ENCODE results near the gene SUPT3H.

Gene SUPT3H

GRCh38 chr6:45199554-45199953, 178.2 kb downstream of the SUPT3H start:
- Mint-ChIP-seq H3K4me1 (no peaks in the 10 kb centered on the region), H3K4me3 (no peak overlapping the region)

GRCh38 chr6:45196121-45196520, 181.6 kb downstream of the SUPT3H start:
- Mint-ChIP-seq H3K27me3 (ENCODE audit: low read depth, poor library complexity) (no peaks in the 10 kb centered on the region), H3K4me3 (no peak overlapping the region), H3K27ac (no peak overlapping the region), H3K36me3 (ENCODE audit: low read depth) (no peaks in the 10 kb centered on the region), H3K4me1 (no peaks in the 10 kb centered on the region), H3K9me3 (no peaks in the 10 kb centered on the region)
- no peak for TF ChIP-seq CTCF (IDR thresholded peaks at IDR 0.05)
- no peak for DNase-seq

More at GRCh38 chr6:45199554-45199953, 178.2 kb downstream of the SUPT3H start:
- no peaks in the 10 kb centered on the region for H3K27me3 Mint-ChIP-seq (ENCODE audit: low read depth, poor library complexity)
- DNase-seq: no peak
- no peaks in the 10 kb centered on the region for H3K36me3 Mint-ChIP-seq (ENCODE audit: low read depth)
- no peaks in the 10 kb centered on the region for H3K9me3 Mint-ChIP-seq
- H3K27ac Mint-ChIP-seq: no peak overlapping the region
- TF ChIP-seq CTCF (IDR thresholded peaks at IDR 0.05): no peak

GRCh38 chr6:45195137-45195536, 182.6 kb downstream of the SUPT3H start:
- no peak for TF ChIP-seq CTCF (IDR thresholded peaks at IDR 0.05)
- DNase-seq: no peak
- Mint-ChIP-seq H3K4me3 (no peak overlapping the region), H3K27ac (no peak overlapping the region), H3K36me3 (ENCODE audit: low read depth) (no peaks in the 10 kb centered on the region), H3K27me3 (ENCODE audit: low read depth, poor library complexity) (no peaks in the 10 kb centered on the region), H3K4me1 (no peaks in the 10 kb centered on the region), H3K9me3 (no peaks in the 10 kb centered on the region)

GRCh38 chr6:45192556-45192955, 185.2 kb downstream of the SUPT3H start:
- Mint-ChIP-seq H3K4me1 (no peaks in the 10 kb centered on the region), H3K36me3 (ENCODE audit: low read depth) (no peaks in the 10 kb centered on the region), H3K9me3 (no peaks in the 10 kb centered on the region), H3K27ac (no peak overlapping the region), H3K4me3 (no peak overlapping the region), H3K27me3 (ENCODE audit: low read depth, poor library complexity) (no peaks in the 10 kb centered on the region)
- no peak for DNase-seq
- TF ChIP-seq CTCF (IDR thresholded peaks at IDR 0.05): no peak

- Mint-ChIP-seq H3K36me3 (ENCODE audit: low read depth) (no peaks in the 10 kb centered on the region), H3K9me3 (no peaks in the 10 kb centered on the region), H3K4me1 (no peaks in the 10 kb centered on the region), H3K27me3 (ENCODE audit: low read depth, poor library complexity) (no peaks in the 10 kb centered on the region), H3K27ac (no peak overlapping the region), H3K4me3 (no peak overlapping the region)
- no peak for TF ChIP-seq CTCF (IDR thresholded peaks at IDR 0.05)
- no peak for DNase-seq
Observed at GRCh38 chr6:45191414-45191813, 186.3 kb downstream of the SUPT3H start.

GRCh38 chr6:45187836-45188235, 189.9 kb downstream of the SUPT3H start:
- TF ChIP-seq CTCF (IDR thresholded peaks at IDR 0.05): no peak
- H3K27me3 Mint-ChIP-seq (ENCODE audit: low read depth, poor library complexity): peaks cover 5% of the 10 kb centered on the region
- H3K4me3 Mint-ChIP-seq: no peak overlapping the region
- H3K27ac Mint-ChIP-seq: no peak overlapping the region
- H3K36me3 Mint-ChIP-seq (ENCODE audit: low read depth): no peaks in the 10 kb centered on the region
- H3K9me3 Mint-ChIP-seq: no peaks in the 10 kb centered on the region
- no peak for DNase-seq
- H3K4me1 Mint-ChIP-seq: peaks cover 7% of the 10 kb centered on the region
